Erythroblast (primary cell): Measurements from ENCODE around the gene HNRNPUL1.

Experiments used
- GATA1 ChIP-seq: IDR thresholded peaks from 2 replicates; pipeline ENCODE4 v1.6.1; 2011; ENCODE audit warnings: low read depth, mild to moderate bottlenecking, control low read depth, low read length, moderate library complexity
- POLR2A ChIP-seq: IDR thresholded peaks from 2 replicates; pipeline ENCODE4 v1.6.1; 2011; ENCODE audit warnings: mild to moderate bottlenecking, low read length

DNA sequence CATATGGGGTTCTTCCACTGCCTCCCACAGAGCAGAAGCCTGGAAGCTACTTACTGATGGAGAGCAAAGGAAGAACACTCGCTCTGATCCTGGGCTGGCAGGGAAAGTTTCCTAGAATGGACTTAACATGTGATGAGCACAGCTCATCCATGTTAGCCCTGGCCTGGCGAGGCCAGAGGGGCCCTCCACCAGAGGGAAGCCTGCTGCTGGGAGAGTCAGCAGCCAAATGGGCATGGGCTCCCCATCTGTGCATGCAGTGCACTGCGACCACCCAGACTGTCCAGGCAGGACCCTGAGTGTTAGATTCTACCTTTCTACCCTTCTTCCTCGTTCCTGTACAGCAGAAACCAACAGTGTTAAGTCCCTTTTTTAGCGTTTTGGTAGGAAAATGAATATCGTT, 8.9 kb downstream of the HNRNPUL1 start:
- no peak for TF ChIP-seq POLR2A
- TF ChIP-seq GATA1, result no peak
